Neuron (in vitro differentiated cells): ENCODE measurements around the gene FBXW9.
"Not testable (repeated sequence)": the region's sequence is repeated elsewhere in the genome, so short reads cannot be mapped to it uniquely, and the experiment has no call there.

Experiments
- H2AFZ ChIP-seq: one replicate; pipeline ENCODE4 v1.6.1; 2013; ENCODE audit warnings: low read depth, mild to moderate bottlenecking, inconsistent platforms, low read length, moderate library complexity
- H3K27me3 ChIP-seq: one replicate; pipeline ENCODE4 v1.6.1; 2013; ENCODE audit warnings: low read length; ENCODE audit not compliant: insufficient read depth
- H3K36me3 ChIP-seq: one replicate; pipeline ENCODE4 v1.6.1; 2013; ENCODE audit warnings: low read length; ENCODE audit not compliant: insufficient read depth
- H3K4me1 ChIP-seq: one replicate; pipeline ENCODE4 v1.6.1; 2013; ENCODE audit warnings: low read length; ENCODE audit not compliant: insufficient read depth
- H3K4me3 ChIP-seq: 2 replicates; pipeline ENCODE4 v1.5.1; 2013; ENCODE audit warnings: mild to moderate bottlenecking, low read length, moderate library complexity
- H3K9me3 ChIP-seq: one replicate; pipeline ENCODE4 v1.6.1; 2013; ENCODE audit warnings: low read length

FBXW9 gene

DNA sequence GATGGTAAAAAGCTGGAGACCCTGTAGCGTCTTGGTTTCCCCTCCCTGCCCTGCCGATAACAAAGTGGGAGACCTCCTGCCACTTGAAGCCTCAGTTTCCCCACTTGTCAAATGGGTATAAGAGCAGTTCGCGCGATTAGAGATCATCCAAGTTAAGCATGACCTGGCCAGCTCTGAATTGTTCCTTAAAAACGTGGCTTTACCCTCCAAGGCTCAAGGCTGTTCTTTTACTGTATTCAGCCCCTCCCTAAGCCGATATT is 26.9 kb upstream of the FBXW9 start:
- Histone ChIP-seq H2AFZ (no peak overlapping the region), H3K36me3 (peaks cover 11% of the 10 kb centered on the region), H3K27me3 (no peaks in the 10 kb centered on the region), H3K9me3 (no peaks in the 10 kb centered on the region), H3K4me1 (peaks cover 17% of the 10 kb centered on the region), H3K4me3 (peak overlapping the region; percentile 79)

DNA sequence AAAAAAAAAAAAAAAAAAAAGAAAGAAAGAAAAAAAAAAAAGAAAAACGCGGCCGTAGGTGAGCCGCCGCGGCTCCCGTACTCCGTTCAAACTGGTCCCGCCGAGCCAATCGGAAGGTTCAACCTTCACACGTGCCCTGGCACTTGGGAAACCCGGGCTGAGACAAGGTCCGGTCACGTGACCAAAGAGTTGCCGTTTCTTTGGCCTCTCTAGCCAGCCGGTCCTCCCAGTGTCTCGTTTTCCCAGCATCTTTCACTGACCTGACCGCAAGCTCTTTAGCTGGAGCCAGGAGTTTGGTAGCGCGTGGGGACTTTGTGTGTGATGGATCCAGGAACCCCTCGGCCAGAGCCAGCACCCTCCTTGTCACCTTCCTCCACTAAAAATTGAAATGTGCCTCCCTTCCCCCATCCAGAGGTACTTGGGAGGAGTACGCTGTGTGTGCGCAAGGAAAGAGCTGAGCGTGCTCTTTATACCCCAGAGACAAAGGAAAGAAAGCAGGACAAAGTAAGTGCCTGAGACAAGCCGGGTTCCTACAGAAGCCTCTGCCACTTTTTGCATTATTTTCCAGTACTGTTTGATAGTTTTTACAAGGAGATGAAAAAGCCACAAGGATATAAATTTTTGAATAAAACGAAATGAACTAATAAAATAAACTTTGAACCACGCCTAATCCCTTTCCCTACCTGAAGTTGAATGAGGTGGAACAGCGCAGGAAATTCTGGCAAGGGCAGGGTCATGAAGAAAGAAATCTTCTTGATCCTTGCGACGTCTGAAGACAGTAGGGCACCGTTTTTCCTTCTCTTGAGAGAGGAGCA is 26.3 kb upstream of the FBXW9 start:
- Histone ChIP-seq H3K27me3 (no peaks in the 10 kb centered on the region), H2AFZ (no peak overlapping the region)

DNA sequence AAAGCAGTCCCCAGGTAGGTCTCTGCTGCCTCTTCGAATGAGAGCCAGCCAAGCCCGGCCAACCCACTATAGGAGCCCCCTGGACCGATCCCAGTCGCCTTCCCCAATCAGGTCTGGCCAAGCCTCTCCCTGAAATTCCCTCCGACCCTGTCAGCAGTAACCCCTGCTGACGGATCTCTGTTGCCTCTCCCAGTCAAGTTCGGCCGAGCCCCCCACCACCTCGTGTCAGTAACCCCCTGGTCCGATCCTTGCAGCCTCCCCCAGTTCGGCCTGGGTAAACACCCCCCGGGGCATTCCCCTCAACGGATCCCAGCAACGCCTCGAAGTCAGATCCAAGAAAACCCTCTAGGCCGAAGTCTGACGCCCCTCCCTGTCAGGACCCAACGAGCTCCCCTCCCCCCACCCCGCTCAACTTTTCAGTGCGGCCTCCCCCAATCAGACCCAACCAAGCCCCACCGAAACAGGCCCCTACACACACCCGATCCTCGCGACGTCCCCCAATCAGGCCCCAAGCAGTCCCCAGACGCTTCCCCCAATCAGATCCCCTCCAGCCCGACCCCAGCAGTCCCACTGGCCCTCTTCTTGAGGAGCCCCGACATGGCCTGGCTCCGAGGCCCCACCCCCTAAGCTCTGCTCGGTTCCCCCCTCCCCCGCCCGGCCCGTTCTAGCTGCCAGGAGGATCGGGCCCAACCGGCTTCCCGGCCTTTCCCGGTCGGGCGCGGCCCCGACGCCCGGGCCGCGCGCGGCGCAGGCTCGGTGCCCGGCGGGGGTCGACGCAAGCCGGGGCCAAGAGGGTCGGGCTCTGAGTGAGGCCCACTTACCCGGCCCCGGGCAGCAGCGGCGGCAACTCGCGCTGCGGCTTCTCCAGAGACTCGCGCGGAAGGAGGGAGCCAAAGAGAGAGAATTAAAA is 25.5 kb upstream of the FBXW9 start:
- peaks cover 17% of the 10 kb centered on the region for H3K4me1 ChIP-seq
- H3K4me3 ChIP-seq = peak overlapping the region; percentile 79
- no peaks in the 10 kb centered on the region for H3K9me3 ChIP-seq
- H3K27me3 ChIP-seq = no peaks in the 10 kb centered on the region
- H3K36me3 ChIP-seq = peaks cover 19% of the 10 kb centered on the region
- H2AFZ ChIP-seq = no peak overlapping the region

More for the DNA sequence above, 26.3 kb upstream of the FBXW9 start:
- Histone ChIP-seq H3K4me1 (peaks cover 17% of the 10 kb centered on the region), H3K9me3 (no peaks in the 10 kb centered on the region), H3K4me3 (peak overlapping the region; percentile 79), H3K36me3 (peaks cover 12% of the 10 kb centered on the region)

DNA sequence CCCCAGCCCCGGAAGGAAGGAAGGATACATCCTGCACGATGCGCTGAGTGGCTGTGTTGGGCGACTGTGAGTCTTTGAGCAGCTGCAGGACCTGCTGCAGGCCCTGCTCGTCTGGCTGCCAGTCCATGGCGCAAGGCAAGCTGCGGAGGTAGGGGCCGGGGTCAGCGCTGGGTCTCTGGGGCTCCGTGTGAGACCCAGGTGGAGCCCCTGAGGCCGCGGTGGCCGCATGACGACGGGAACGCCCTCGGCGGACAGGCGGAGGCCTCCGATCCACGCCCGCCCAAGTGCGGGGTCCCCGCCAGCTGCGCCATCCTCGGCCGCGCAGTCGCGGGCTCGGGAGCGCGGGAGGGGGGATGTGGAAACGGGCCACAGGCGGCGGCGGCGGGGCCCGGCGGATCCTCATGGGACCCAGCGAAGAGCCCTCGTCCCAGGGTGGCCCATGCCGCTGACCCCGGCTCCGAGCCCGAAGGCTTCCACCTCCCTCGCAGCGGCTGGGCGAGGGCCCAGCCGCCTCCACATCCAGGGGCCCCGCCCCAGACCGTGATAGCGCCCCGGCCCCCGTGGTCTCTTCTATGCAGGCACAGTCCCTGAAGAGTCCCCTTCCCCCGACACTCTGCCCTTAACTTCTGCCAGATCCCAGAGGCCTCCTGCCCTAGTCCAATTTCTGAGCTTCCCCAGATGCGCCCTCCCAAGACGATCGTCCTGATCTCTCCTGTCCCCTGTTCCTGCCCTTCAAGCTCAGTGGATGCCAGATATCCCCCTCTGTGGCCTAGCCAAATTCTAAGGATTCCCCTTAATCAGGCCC is 24.6 kb upstream of the FBXW9 start:
- Histone ChIP-seq H3K27me3 (no peaks in the 10 kb centered on the region), H3K36me3 (peaks cover 26% of the 10 kb centered on the region), H3K9me3 (no peaks in the 10 kb centered on the region), H3K4me1 (peaks cover 17% of the 10 kb centered on the region), H2AFZ (no peak overlapping the region), H3K4me3 (peak overlapping the region; percentile 79)

DNA sequence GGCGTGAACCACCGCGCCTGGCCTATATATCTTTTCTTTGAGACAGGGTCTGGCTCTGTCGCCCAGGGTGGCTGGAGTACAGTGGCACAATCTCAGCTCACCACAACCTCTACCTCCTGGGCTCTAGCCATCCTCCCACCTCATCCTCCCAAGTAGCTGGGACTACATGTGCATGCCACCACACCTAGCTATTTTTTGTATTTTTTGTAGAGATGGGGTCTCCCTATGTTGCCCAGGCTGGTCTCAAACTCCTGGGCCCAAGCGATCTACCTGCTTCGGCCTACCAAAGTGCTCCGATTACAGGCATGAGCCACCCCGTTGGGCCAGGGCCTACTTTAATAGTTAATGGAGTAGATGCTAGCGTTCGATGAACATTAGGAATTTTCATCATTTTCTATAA is 23.9 kb upstream of the FBXW9 start:
- Histone ChIP-seq H3K27me3 (no peaks in the 10 kb centered on the region), H3K36me3 (peaks cover 34% of the 10 kb centered on the region)

DNA sequence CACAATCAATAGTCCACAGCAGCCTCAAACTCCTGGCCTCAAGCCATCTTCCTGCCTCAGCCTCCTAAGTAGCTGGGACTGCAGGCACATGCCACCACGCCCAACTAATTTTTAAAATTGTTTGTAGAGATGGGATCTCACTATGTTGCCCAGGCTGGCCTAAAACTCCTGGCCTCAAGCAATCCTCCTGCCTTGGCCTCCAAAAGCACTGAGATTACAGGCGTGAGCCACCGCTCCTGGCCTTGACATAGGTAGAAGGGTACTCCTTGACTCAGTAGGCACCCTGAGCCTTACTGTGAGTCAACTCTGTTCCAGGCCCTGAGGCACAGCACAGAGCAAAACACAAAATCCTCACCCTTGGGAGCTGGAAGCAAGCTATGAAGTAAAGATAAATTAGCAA is 19.5 kb upstream of the FBXW9 start:
- Histone ChIP-seq H3K27me3 (no peaks in the 10 kb centered on the region), H3K4me3 (no peak overlapping the region), H3K36me3 (peaks cover 67% of the 10 kb centered on the region)

More for the DNA sequence above, 23.9 kb upstream of the FBXW9 start:
- no peak overlapping the region for H2AFZ ChIP-seq
- H3K4me3 ChIP-seq = peak overlapping the region; percentile 79
- H3K9me3 ChIP-seq = no peaks in the 10 kb centered on the region
- H3K4me1 ChIP-seq = peaks cover 17% of the 10 kb centered on the region

DNA sequence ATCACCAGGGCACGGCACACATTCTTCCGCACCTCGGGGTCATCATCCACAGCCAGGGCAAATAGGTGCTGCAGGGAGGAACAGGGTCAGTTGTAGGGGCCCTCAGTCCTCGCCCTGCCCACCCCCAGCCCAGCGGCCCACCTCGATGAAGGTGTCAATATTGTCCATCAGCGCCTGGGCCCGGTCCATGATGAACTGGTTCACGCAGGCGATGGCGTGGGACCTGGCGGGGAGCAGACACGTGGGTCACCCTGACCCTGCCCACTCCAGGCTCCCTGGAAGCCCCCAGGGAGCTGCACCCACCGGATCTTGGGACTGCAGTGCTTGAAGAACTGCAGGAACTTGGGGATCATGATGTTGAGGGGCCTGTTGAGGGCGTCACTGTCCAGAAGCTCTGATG is 18.7 kb upstream of the FBXW9 start:
- H3K9me3 ChIP-seq = no peaks in the 10 kb centered on the region
- H3K36me3 ChIP-seq = peaks cover 71% of the 10 kb centered on the region
- H3K4me3 ChIP-seq = no peak overlapping the region
- no peak overlapping the region for H2AFZ ChIP-seq
- H3K4me1 ChIP-seq = no peaks in the 10 kb centered on the region
- H3K27me3 ChIP-seq = no peaks in the 10 kb centered on the region

More for the DNA sequence above, 19.5 kb upstream of the FBXW9 start:
- Histone ChIP-seq H2AFZ (no peak overlapping the region), H3K9me3 (no peaks in the 10 kb centered on the region), H3K4me1 (peaks cover 8% of the 10 kb centered on the region)

DNA sequence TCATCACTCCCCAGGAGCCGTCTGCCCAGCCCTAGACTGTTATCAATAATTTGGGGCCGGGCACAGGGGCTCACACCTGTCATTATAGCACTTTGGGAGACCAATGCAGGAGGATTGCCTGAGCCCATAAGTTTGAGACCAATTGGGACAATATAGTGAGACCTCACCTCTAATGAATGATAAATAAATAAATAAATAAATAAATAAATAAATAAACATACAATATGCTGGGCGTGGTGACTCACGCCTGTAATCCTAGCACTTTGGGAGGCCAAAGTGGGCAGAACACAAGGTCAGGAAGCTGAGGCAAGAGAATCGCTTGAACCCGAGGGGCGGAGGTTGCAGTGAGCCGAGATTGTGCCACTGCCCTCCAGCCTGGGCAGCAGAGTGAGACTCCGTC is 16.9 kb upstream of the FBXW9 start:
- H3K36me3 ChIP-seq = peaks cover 77% of the 10 kb centered on the region
- not testable (repeated sequence) for H3K4me3 ChIP-seq, H3K4me1 ChIP-seq, H2AFZ ChIP-seq, H3K27me3 ChIP-seq, H3K9me3 ChIP-seq

DNA sequence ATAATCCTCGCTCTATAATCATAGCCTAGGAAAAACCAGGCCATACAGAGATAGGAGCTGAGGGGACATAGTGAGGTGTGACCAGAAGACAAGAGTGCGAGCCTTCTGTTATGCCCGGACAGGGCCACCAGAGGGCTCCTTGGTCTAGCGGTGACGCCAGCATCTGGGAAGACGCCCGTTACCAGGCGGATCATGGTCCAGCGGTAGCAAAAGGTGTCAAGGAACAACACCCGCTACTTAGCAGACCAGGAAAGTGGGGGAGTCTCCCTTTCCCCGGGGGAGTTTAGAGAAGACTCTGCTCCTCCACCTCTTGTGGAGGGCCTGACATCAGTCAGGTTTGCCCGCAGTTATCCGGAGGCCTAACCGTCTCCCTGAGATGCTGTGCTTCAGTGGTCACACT is 15.6 kb upstream of the FBXW9 start:
- not testable (repeated sequence) for H3K4me3 ChIP-seq, H3K9me3 ChIP-seq, H3K27me3 ChIP-seq, H3K4me1 ChIP-seq, H2AFZ ChIP-seq
- peaks cover 81% of the 10 kb centered on the region for H3K36me3 ChIP-seq

DNA sequence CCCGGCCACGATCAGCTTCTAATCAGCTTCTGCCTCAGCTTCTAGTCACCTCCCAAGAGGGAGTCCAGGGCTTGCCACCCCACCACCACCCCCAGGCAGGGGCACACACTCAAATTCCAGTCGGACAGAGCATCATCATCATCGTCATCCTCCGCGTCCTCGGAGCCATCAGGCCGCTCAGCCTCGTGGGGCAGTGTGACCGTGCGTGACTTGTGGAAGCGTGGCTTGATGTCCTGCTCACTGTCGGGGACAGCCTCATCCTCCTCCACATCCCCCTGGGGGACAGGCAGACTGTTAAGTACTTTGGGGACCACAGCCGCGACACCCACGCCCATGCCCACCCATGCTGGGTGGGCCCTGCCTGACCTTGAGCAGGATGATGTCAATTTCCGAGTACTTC is 14.8 kb upstream of the FBXW9 start:
- no peaks in the 10 kb centered on the region for H3K4me1 ChIP-seq
- H3K27me3 ChIP-seq = no peaks in the 10 kb centered on the region
- H3K9me3 ChIP-seq = no peaks in the 10 kb centered on the region
- H3K36me3 ChIP-seq = peaks cover 80% of the 10 kb centered on the region
- H2AFZ ChIP-seq = no peak overlapping the region
- H3K4me3 ChIP-seq = no peak overlapping the region

DNA sequence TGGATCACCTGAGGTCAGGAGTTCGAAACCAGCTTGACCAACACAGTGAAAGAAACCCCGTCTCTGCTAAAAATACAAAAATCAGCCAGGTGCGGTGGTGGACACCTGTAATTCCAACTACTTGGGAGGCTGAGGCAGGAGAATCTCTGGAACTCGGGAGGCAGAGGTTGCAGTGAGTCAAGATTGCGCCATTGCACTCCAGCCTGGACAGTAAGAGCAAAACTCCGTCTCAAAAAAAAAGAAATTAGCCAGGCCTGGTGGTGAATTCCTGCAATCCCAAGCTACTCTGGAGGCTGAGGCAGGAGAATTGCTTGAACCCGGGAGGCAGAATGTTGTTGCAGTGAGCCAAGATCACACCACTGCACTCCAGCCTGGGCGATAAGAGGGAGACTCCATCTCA is 12.2 kb upstream of the FBXW9 start:
- H3K4me1 ChIP-seq = no peaks in the 10 kb centered on the region
- H2AFZ ChIP-seq = no peak overlapping the region
- no peaks in the 10 kb centered on the region for H3K9me3 ChIP-seq
- no peak overlapping the region for H3K4me3 ChIP-seq
- H3K27me3 ChIP-seq = no peaks in the 10 kb centered on the region
- H3K36me3 ChIP-seq = peaks cover 79% of the 10 kb centered on the region

DNA sequence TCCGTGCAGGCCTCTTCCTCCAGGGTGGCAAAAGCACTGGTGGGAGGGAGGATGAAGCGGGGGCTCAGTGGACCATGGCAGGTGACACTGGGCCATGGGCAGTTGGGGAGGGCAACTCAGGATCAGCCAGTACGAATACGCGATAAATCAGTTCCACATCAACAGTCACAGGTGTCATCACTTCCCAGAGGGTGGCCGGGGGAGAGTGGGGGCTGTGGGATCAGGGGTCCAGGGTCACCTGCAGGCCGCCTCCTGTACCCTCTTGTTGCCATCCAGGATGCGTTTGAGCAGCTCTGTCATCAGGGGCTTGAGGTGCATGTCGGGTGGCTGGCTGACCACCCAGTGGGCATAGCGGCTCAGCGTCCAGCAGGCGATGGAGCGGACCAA is 9.9 kb upstream of the FBXW9 start:
- no peak overlapping the region for H2AFZ ChIP-seq
- peaks cover 85% of the 10 kb centered on the region for H3K36me3 ChIP-seq
- no peaks in the 10 kb centered on the region for H3K4me1 ChIP-seq
- no peak overlapping the region for H3K4me3 ChIP-seq
- H3K9me3 ChIP-seq = no peaks in the 10 kb centered on the region
- no peaks in the 10 kb centered on the region for H3K27me3 ChIP-seq
